ENCODE measurements around the gene NTRK2.

DNA sequence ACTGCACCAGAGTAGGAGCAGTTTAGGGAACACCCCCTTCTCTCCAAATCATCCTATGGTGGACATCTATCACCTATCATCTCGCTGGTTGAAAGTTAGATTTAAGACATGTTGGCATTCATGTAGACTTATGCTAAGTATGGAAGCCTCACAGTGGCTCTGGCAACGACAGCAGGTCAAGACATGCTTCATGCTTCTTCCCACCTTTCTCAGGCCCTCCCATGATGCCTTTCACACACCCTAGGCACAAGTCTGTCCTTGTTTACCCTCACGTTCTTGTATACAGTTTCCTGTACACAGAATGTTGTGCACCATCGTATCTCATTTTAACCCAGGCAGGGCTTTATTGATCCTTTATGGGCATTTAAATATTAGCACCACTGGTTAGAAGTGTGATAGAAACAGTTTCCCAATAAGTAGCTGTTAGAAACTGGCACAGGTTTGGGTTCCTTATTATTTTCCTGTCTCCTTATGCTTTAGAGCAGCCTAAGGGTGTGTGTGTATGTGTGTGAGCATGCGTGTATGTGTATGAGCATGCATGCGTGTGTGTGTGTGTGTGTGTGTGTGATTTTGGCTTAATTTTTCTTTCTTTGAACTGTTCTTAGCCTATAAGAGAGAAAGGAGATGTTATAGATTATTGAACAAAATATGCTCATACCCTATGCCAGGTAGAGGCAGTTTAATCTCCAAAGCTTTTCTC lies 160.6 kb downstream of the NTRK2 start:
- TF ChIP-seq, protein P1, sequence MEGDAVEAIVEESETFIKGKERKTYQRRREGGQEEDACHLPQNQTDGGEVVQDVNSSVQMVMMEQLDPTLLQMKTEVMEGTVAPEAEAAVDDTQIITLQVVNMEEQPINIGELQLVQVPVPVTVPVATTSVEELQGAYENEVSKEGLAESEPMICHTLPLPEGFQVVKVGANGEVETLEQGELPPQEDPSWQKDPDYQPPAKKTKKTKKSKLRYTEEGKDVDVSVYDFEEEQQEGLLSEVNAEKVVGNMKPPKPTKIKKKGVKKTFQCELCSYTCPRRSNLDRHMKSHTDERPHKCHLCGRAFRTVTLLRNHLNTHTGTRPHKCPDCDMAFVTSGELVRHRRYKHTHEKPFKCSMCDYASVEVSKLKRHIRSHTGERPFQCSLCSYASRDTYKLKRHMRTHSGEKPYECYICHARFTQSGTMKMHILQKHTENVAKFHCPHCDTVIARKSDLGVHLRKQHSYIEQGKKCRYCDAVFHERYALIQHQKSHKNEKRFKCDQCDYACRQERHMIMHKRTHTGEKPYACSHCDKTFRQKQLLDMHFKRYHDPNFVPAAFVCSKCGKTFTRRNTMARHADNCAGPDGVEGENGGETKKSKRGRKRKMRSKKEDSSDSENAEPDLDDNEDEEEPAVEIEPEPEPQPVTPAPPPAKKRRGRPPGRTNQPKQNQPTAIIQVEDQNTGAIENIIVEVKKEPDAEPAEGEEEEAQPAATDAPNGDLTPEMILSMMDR (tag by site-specific recombination; IDR thresholded peaks at IDR 0.05), result no peak
- TF ChIP-seq ZNF114 (tag by site-specific recombination; IDR thresholded peaks at IDR 0.05) (no peak), TCF7L2 (IDR thresholded peaks at IDR 0.05; ENCODE audit: borderline replicate concordance, low read depth, low read length) (no peak), KLF7 (tag by site-specific recombination; IDR thresholded peaks at IDR 0.05; ENCODE audit: borderline replicate concordance) (no peak), ZNF621 (tag by site-specific recombination; IDR thresholded peaks at IDR 0.05) (no peak), ZNF423 (tag by site-specific recombination; IDR thresholded peaks at IDR 0.05) (no peak)
- TF ChIP-seq, protein P2, sequence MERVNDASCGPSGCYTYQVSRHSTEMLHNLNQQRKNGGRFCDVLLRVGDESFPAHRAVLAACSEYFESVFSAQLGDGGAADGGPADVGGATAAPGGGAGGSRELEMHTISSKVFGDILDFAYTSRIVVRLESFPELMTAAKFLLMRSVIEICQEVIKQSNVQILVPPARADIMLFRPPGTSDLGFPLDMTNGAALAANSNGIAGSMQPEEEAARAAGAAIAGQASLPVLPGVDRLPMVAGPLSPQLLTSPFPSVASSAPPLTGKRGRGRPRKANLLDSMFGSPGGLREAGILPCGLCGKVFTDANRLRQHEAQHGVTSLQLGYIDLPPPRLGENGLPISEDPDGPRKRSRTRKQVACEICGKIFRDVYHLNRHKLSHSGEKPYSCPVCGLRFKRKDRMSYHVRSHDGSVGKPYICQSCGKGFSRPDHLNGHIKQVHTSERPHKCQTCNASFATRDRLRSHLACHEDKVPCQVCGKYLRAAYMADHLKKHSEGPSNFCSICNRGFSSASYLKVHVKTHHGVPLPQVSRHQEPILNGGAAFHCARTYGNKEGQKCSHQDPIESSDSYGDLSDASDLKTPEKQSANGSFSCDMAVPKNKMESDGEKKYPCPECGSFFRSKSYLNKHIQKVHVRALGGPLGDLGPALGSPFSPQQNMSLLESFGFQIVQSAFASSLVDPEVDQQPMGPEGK (tag by site-specific recombination; IDR thresholded peaks at IDR 0.05), result no peak

Data from HEK293 (cell line).